GM20431 (cell line): ENCODE results near the gene DHX9.
"Not testable (repeated sequence)": the region's sequence is repeated elsewhere in the genome, so short reads cannot be mapped to it uniquely, and the experiment has no call there.

Source experiments
- in situ Hi-C: fragments of 300-500 bp; cut with MseI, MboI; formaldehyde crosslinking; loops from one replicate; pipeline ENCODE4 v1.15.0; 2020; ENCODE audit warnings: low sequenced_read_pairs; ENCODE audit not compliant: unreplicated experiment

The DHX9 gene

DNA sequence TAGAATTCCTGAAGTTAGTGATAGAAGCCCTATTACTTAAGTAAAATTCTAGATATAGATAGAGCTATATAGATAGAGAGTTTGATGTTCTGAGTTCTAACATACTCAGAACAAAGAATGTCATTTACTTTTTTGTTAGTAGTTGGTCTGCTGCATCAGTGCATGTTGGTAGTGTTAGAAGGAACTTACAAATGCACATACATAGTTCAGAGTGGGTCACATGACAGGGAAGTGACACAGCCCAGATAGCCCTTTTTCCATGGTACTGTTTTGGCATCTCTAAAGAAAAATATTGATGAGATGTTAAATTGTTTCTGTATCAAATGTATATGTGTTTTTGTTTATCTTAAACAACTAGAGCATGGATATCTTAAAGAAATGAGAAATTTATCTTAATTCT, 45.7 kb downstream of the DHX9 start:
- in situ Hi-C loops: no loop called here

DNA sequence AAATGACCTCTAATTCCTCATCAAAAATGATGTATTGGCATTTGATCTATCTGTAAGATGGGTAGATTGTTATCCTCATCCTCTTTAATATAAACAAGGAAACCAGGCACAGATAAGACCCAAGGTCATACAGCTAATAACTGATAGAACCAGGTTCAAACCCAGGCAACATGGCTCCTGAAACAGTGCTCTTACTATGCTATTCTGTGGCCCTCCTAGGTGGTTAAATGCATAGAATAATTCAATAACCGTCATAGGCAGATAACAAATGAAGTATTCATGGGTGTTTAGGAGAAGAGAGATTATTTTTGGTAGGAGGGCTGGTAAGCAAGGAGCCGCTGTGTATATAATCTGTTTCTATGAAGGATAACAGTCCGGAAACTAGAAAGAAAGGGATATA, 46.4 kb downstream of the DHX9 start:
- in situ Hi-C loops: no loop called here

DNA sequence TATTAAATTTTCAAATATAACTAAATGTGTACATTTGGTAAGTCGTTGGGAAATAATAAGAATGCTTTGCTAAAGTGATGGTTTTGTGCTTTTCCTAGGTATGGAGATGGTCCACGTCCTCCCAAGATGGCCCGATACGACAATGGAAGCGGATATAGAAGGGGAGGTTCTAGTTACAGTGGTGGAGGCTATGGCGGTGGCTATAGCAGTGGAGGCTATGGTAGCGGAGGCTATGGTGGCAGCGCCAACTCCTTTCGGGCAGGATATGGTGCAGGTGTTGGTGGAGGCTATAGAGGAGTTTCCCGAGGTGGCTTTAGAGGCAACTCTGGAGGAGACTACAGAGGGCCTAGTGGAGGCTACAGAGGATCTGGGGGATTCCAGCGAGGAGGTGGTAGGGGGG, 47.8 kb downstream of the DHX9 start:
- in situ Hi-C loops: no loop called here

DNA sequence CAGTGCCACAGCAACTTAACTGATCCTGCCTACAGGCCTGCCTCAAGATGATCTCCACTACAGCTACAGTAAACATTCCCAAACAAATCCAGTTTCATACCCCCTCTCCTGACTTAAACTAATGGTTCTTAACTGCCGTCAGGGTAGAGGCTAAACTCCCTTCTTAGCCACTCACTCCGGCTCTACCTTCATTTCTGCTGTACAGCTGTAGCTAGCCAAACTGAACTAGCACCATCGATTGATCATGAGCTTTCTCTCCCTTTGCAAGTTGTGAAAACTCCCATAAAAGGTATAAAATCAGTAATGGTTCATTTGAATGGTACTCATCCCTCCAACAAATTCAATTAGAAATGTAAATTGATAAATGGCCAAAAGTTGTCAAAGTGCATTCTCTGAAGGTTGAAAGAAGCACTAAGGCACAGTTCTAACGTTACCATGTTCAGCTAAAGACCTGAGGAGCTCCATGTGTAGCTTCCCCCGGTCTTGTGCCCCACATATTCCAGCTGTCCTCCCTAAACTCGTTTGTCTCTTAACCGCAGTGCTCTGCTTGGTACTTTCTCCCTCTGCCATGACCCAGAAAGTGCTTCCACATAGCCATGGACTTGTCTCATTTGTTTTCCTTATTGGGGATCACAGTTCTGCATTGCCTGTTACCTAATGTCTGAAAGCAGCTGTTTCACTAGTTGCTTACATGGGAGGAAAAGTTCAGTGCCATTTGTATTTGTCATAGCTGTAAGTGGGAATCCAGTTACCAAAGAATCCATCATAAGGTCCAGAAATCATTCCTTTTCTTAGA, 49.8 kb downstream of the DHX9 start:
- in situ Hi-C loops: no loop called here

DNA sequence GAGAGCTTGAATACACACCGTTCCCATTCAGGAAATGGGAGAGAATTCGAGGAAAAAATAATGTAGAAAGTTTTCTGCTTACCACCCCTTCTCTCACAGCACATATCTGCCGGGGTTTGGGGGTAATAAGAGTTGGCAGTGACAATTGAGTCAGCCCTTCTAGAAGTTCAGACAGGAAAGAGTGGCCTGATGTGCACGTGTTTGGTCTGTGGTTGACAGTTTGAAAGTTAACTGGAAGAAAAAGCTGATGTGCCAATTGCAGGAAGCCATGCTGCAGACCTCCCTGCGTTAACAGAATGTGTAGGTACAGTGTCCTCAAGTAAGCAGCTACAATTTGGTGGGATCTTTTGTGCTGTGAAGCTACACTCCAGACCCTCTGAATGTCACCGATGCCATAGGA, 50.9 kb downstream of the DHX9 start:
- in situ Hi-C loops: no loop called here

DNA sequence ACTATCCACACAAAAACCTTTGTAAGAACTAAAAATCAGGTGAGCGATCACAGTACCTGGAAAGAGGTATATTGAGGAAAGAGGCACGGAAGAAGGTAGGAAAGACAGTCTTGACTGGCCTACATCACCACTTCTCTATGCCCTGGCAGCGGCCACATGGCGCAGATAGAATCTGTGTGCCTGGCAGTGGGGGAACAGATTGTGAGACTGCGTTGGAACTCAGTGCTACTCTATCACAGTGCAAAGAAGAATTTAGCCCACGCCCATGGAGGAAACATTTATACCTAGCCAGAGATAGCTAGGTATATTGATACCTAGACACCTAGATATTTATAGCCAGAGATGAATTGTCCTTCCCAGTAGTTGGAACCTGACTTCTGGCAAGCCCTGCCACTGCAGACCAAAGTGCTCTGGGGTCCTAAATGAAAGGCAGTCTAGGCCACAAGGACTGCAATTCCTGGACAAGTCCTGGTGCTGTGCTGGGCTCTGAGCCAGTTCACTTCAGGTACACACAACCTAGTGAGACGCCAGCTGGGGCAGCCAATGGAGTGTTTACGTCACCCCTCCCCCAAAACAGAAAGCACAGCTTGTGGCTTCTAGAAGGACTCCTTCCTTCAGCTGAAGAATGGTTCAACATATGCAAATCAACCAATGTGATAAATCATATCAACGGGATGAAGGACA, 51.9 kb downstream of the DHX9 start:
- in situ Hi-C loops: no loop called here

DNA sequence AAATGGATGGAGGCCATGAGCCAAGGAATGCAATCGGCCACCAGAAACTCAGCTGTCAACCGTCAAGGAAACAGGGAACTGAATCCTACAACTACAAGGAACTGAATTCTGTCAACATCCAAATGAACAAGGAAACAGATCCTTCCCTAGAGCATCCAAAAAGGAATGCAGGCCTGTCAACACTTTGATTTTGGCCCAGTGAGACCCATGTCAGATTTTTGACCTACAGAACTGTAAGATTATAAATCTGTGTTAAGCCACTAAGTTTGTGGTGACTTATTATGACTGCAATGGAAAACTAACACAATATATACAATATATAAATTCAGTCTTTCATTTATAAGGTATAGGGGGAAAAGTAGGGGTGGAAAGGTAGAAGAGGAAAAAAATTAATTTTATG, 58.5 kb downstream of the DHX9 start:
- in situ Hi-C loops: no loop called here

DNA sequence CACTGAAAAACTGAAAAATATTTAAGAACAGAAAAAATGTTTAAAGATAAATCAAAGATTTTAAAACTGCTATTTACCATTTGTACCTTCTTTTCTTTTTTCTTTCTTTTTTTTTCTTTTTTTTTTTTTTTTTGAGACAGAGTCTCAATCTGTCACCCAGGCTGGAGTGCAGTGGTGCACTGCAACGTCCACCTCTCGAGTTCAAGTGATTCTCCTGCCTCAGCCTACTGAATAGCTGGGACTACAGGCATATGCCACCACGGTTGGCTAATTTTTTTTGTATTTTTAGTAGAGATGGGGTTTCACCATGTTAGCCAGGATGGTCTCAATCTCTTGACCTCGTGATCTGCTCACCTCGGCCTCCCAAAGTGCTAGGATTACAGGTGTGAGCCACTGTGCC, 62.8 kb downstream of the DHX9 start:
- in situ Hi-C loops: not testable (repeated sequence)

DNA sequence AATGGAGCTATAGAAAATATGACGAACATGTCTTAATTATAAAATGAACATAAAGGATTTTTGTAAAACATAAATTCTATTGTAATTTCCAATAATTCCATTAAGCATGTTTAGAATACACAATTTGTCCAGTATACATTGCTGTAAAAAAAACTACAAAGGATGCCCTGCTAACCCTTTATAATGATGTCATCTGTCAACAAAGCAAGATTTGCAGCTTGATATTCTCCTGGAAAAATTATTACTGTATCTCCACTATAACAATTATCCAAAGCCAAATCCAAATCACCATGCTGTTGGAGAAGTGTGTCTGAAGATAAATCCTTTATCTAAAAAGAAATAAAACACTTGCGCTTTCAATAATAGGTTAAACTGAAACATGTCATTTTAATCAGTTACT, 66.2 kb downstream of the DHX9 start:
- in situ Hi-C loops: no loop called here

DNA sequence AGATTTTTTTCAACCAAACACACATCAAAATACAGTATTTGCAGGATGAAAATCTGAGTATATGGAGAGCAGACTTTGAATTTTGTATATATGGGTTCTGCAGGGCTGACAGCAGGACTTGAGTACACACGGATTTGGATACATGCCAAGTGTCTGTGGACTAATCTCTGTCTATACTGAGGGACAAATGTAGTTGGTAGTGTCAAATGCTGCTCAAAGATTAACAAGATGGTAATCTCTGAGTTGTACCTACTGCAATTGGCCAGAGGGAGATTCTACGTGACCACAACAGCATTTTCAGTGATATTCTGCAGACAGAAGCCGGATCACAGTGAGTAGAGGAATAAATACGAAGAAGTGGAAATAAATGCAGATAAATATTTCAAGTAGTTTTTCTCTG, 70.4 kb downstream of the DHX9 start:
- in situ Hi-C loops: no loop called here

DNA sequence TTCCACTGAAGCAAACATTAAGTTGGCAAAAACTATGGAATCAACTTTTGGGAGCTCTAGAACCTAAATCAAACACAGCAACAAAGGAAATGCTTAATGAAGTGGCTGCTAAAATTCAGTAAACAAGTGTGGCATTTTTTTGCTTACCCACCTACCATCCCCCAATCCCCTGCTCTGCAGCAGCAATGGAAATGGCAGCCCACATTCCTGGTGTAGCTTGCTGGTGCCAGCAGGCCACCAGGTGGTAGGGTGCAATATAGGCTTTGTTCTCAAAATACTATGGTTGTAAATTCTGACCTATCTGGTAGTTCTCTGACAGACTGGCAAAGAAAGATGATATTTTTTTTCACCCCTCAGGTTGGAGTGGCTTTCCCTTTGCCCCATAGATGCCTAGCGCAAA, 71.0 kb downstream of the DHX9 start:
- in situ Hi-C loops: no loop called here

DNA sequence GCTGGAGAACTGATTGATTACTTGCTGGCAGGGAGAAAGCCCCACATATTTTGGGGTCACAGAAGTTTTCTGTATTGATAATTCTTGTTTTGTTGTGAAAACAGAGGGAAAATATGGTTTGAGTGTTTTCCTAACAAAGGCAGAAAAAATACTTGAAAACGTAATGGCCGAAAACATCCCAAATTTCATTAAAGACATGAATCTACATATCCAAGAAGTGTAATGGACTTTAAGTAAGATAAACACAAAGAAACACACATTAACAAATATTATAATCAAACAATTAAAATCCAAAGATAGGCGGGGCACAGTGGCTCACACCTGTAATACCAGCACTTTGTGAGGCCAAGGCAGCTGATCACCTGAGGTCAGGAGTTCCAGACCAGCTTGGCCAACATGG, 74.3 kb downstream of the DHX9 start:
- in situ Hi-C loops: no loop called here

DNA sequence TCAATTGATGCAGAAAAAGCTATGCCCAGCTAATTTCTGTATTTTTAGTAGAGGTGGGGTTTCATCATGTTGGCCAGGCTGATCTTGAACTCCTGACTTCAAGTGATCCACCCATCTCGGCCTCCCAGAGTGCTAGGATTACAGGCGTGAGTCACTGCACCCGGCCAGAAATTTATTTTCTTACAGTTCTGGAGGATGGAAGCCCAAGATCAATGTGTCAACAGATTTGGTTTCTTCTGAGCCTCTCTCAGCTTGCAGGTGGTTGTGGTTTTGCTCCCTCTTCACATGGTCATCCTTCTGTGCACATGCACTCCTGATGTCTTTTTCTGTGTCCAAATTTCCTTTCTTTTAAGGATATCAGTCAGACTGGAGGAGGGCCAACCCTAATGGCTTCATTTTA, 78.2 kb downstream of the DHX9 start:
- in situ Hi-C loops: no loop called here

DNA sequence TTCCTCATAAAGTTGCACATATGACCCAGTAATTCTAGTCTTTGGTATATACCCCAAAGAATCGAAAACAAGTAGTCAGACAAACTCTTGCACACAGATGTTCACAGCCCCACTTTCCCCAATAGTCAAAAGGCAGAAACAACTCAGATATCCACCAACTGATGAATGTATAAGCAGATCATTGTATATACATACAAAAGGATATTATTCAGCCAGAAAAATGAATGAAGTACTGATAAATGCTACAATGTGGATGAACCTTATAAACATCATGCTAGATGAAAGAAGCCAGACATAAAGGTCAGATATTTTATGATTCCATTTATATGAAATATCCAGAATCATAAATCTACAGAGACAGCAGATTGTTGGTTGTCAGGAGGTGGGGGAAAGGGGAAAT, 86.5 kb downstream of the DHX9 start:
- in situ Hi-C loops: no loop called here

DNA sequence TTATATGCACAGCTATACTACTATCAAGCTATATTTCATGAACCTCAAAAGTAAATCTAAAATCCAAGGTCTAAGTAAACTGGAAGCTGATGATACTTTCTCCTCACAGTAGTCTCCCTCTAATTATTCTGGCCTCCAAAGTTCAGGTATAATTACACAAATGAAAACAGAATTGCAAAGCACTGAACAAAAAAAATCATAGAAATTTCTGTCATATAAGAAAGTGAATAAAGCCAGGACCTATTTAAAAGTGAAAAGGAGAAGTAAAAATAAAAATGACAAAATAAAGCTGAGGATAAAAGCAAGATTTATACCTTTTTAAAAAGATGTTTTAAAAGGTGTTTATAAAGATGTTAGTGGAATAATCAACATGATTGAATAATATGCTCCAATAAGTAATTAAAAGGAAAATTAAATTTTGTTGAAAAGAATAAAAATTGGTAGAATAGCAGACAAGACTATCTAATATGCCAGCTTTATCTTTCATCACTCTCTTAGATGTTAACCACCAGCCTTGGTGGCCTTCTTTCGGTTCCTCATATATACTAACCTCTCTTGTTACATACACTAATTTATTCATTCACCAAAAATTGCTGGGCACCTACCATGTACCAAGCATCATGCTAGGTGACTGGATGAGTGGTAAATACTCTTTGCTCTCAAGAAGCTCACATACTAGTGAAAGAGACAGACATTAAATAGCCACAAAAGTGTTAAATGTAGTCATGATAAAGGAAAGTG, 88.7 kb downstream of the DHX9 start:
- in situ Hi-C loops: no loop called here

DNA sequence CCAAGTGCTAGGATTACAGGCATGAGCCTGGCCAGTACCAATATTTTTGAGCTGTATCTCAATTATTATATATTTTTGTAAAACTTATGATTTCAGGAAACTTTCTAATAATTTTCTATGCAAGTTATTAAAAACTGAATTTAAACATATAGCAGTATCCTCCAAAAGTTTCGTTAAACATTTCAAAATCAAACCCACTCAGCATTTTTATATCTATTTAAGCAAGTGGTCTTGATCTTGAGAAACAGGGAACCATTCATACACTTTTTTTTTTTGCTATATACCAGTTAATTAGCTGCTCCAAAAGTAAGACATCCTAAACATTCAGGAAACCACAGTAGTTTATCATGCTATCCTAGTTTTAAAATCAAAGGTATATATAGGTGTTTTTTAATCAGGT, 91.8 kb downstream of the DHX9 start:
- in situ Hi-C loops: no loop called here

DNA sequence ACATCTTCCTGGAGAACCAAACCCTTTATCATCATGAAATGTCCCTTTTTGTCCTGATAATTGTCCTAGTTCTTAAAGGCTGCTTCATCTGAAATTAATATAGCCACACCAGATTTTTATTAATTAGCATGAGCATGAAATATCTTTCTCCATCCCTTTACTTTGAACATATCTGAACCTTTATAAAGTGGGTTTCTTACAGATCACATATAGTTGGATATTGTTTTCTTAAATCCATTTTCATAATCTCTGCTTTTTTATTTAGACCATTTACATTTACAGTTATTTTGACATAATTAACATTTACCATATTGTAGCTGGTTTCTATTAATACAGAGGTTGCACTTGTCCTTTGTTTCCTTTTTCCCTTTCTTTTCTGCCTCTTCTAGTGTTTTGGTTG, 96.6 kb downstream of the DHX9 start:
- in situ Hi-C loops: no loop called here
